ENCODE data around the gene PSMG1.

Gene PSMG1

GRCh38 chr21:39132248-39132647 is 51.0 kb downstream of the PSMG1 start:
- H3K9me3 Mint-ChIP-seq: no peaks in the 10 kb centered on the region
- H3K27me3 Mint-ChIP-seq (ENCODE audit: low read depth): peaks cover 6% of the 10 kb centered on the region
- no peak overlapping the region for H3K4me3 Mint-ChIP-seq
- no peaks in the 10 kb centered on the region for H3K36me3 Mint-ChIP-seq (ENCODE audit: low read depth)
- H3K27ac Mint-ChIP-seq: no peak overlapping the region
- H3K4me1 Mint-ChIP-seq (ENCODE audit: low read depth): no peaks in the 10 kb centered on the region

GRCh38 chr21:39131791-39132190 is 51.5 kb downstream of the PSMG1 start:
- no peaks in the 10 kb centered on the region for H3K36me3 Mint-ChIP-seq (ENCODE audit: low read depth)
- H3K4me3 Mint-ChIP-seq: no peak overlapping the region
- H3K9me3 Mint-ChIP-seq: no peaks in the 10 kb centered on the region
- no peak overlapping the region for H3K27ac Mint-ChIP-seq
- no peaks in the 10 kb centered on the region for H3K4me1 Mint-ChIP-seq (ENCODE audit: low read depth)
- H3K27me3 Mint-ChIP-seq (ENCODE audit: low read depth): peaks cover 6% of the 10 kb centered on the region

- Mint-ChIP-seq H3K36me3 (ENCODE audit: low read depth) (no peaks in the 10 kb centered on the region), H3K4me1 (ENCODE audit: low read depth) (peaks cover 2% of the 10 kb centered on the region), H3K27me3 (ENCODE audit: low read depth) (peaks cover 6% of the 10 kb centered on the region), H3K27ac (no peak overlapping the region), H3K9me3 (no peaks in the 10 kb centered on the region), H3K4me3 (no peak overlapping the region)
Measured at GRCh38 chr21:39127506-39127905, 55.7 kb downstream of the PSMG1 start.

DNA sequence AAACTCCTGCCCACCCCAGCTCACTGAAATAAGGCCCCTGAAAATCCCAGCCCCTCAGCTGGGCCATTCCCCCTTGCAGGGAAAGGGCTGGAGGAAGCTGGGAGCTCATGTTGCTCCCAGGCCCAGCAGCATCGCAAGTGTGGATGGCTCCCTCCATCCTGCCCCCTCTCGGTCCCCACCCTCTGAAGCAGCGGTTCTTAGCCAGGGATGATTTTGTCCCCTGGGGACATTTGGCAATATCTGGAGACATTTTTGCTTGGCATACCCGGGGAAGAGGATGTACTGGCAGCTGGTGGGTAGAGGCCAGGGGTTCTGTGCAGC is 56.8 kb downstream of the PSMG1 start:
- Mint-ChIP-seq H3K36me3 (ENCODE audit: low read depth) (no peaks in the 10 kb centered on the region), H3K4me1 (ENCODE audit: low read depth) (peaks cover 8% of the 10 kb centered on the region), H3K27me3 (ENCODE audit: low read depth) (peaks cover 6% of the 10 kb centered on the region), H3K27ac (no peak overlapping the region), H3K9me3 (no peaks in the 10 kb centered on the region), H3K4me3 (no peak overlapping the region)

- no peak overlapping the region for H3K27ac Mint-ChIP-seq
- H3K4me3 Mint-ChIP-seq: no peak overlapping the region
- H3K4me1 Mint-ChIP-seq (ENCODE audit: low read depth): peaks cover 8% of the 10 kb centered on the region
- no peaks in the 10 kb centered on the region for H3K36me3 Mint-ChIP-seq (ENCODE audit: low read depth)
- H3K27me3 Mint-ChIP-seq (ENCODE audit: low read depth): peaks cover 6% of the 10 kb centered on the region
- H3K9me3 Mint-ChIP-seq: no peaks in the 10 kb centered on the region
Measured at GRCh38 chr21:39125752-39126485, 57.3 kb downstream of the PSMG1 start.

All from T-helper 1 cell treated with Interleukin-12 subunit alpha and Interleukin-12 subunit beta and Interleukin-4 antibody, amounts not matched to agents 30 μg/mL and 1 μg/mL, for 36 hours (primary cell).